CD4-positive, alpha-beta T cell (primary cell): Measurements from ENCODE around the gene EPC2. TPM values are rescaled to one million over a fixed set of nuclear protein-coding genes. Genes with fewer than 3 reads are reported as not detected.
A peak's percentile ranks its signal among the peaks of the same experiment; 100 is the strongest.

Experiments
- ATAC-seq: fragments of 200-7000 bp; cut with Tn5 transposase; one replicate; pipeline ENCODE4 v1.10.0; 2022; ENCODE audit warnings: mild to moderate bottlenecking; ENCODE audit not compliant: poor library complexity
- CTCF ChIA-PET: fragments of 350-600 bp; sonication (Branson Sonifier 250); formaldehyde crosslinking; loops from one replicate; lab custom pipeline; 2021; ENCODE audit warnings: antibody characterized with exemption, inconsistent platforms; lab: Charles Lee
- POLR2A ChIA-PET: fragments of 350-600 bp; sonication (Branson Sonifier 250); formaldehyde crosslinking; loops from one replicate; lab custom pipeline; 2021; ENCODE audit warnings: antibody characterized with exemption, inconsistent platforms; lab: Charles Lee
- DNase-seq, 14 experiments: peaks; one replicate each; pipeline ENCODE4 v3.0.0-alpha.2; 2013 to 2020; ENCODE audit warnings: mixed read lengths in 2 of 14
- H3K27ac ChIP-seq, 2 donors: one replicate each; pipeline versions ENCODE4 v1.5.1 to v1.7.0; 2013; ENCODE audit warnings: low read length in 2 of 2, low read depth in 1 of 2, mild to moderate bottlenecking in 1 of 2
- H3K27me3 ChIP-seq, 2 experiments: 1 replicate in 1 of 2; 2 replicates in 1 of 2; pipeline versions ENCODE4 v1.6.1 to v1.7.0; 2013; ENCODE audit warnings: low read length in 2 of 2, control low read depth in 1 of 2, mild to moderate bottlenecking in 1 of 2, moderate library complexity in 1 of 2; ENCODE audit not compliant: insufficient read depth in 2 of 2, control insufficient read depth in 1 of 2
- H3K36me3 ChIP-seq: one replicate; pipeline ENCODE4 v1.6.1; 2013; ENCODE audit warnings: low read length, control low read depth; ENCODE audit not compliant: insufficient read depth
- H3K4me1 ChIP-seq: one replicate; pipeline ENCODE4 v1.6.1; 2013; ENCODE audit warnings: low read length, control low read depth; ENCODE audit not compliant: insufficient read depth
- H3K4me3 ChIP-seq: one replicate; pipeline ENCODE4 v1.5.1; 2013; ENCODE audit warnings: mild to moderate bottlenecking, low read length, moderate library complexity
- H3K9me3 ChIP-seq, 2 experiments: 1 replicate in 1 of 2; 2 replicates in 1 of 2; pipeline versions ENCODE4 v1.6.1 to v1.7.0; 2013; ENCODE audit warnings: low read length in 2 of 2, mild to moderate bottlenecking in 2 of 2, control low read depth in 1 of 2, moderate library complexity in 1 of 2; ENCODE audit not compliant: control insufficient read depth in 1 of 2, insufficient read depth in 1 of 2
- H3K27ac Mint-ChIP-seq: one replicate; pipeline ENCODE4 v1.8.0; 2020; ENCODE audit warnings: mixed read lengths
- H3K27me3 Mint-ChIP-seq: one replicate; pipeline ENCODE4 v1.8.0; 2021; ENCODE audit warnings: mixed read lengths
- H3K36me3 Mint-ChIP-seq: one replicate; pipeline ENCODE4 v1.8.0; 2021; ENCODE audit warnings: low read depth, mixed read lengths
- H3K4me1 Mint-ChIP-seq: one replicate; pipeline ENCODE4 v1.8.0; 2021; ENCODE audit warnings: low read depth, mixed read lengths
- H3K4me3 Mint-ChIP-seq: one replicate; pipeline ENCODE4 v1.8.0; 2020; ENCODE audit warnings: mild to moderate bottlenecking, mixed read lengths
- H3K9me3 Mint-ChIP-seq: one replicate; pipeline ENCODE4 v1.8.0; 2020; ENCODE audit warnings: mixed read lengths
- intact Hi-C, 2 experiments: fragments of 100-400 bp; cut with DNase I in 1 of 2; cut with micrococcal nuclease in 1 of 2; formaldehyde crosslinking; loops; one replicate each; pipeline versions ENCODE4 v1.15.1 to v1.9.0; 2023 to 2025; cut with DNase I, micrococcal nuclease
- total RNA-seq, 174 experiments: library from RNA in 2 of 174; stranded (reverse) in 2 of 174; gene quantifications; one replicate each; pipeline ENCODE4 v1.2.3 and lab custom pipeline; 2021 to 2026
- TF ChIP-seq, protein P1 (sequence below): fragments of 200-600 bp; IDR thresholded peaks from one replicate; pipeline ENCODE4 v1.8.0; 2022; ENCODE audit warnings: antibody characterized with exemption, mild to moderate bottlenecking

The EPC2 gene
- total RNA-seq, 2 experiments from 2014 or later, result 79.6 to 85.5 TPM

DNA sequence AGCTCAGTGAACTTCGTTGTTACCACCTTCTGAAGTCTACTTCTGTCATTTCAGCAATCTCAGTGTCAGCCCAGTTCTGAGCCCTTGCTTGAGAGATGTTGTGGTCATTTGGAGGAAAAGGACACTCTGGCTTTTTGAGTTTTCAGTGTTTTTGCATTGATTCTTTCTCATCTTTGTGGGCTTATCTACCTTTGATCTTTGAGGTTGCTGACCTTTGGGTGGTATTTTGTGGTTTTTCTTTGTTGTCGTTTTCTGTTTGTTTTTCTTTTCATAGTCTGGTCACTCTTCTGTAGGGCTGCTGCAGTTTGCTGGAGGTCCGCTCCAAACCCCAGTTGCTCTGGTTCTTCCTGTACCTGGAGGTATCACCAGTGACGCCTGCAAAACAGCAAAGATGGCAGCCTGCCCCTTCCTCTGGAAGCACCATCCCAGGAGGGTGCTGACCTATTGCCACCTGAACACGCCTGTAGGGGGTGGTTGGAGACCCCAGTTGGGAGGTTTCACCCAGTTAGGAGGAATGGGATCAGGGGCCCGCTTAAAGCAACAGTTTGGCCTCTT is 74.7 kb downstream of the EPC2 start:
- CTCF ChIA-PET, result no interaction called here
- Histone ChIP-seq H3K27me3 (no peaks in the 10 kb centered on the region), H3K36me3 (peaks cover 16% of the 10 kb centered on the region), H3K4me1 (peaks cover 22% of the 10 kb centered on the region), H3K27ac (no peak overlapping the region), H3K9me3 (peaks cover 0 to 13% of the 10 kb centered on the region in 2 experiments), H3K4me3 (no peak overlapping the region)
- H3K27me3 Mint-ChIP-seq, result no peaks in the 10 kb centered on the region
- H3K4me3 Mint-ChIP-seq, result no peak overlapping the region
- peaks cover 71% of the 10 kb centered on the region for H3K36me3 Mint-ChIP-seq
- intact Hi-C loops, result no loop called here
- ATAC-seq, result no peak
- POLR2A ChIA-PET, result no interaction called here
- H3K4me1 Mint-ChIP-seq, result peaks cover 92% of the 10 kb centered on the region
- peaks cover 4% of the 10 kb centered on the region for H3K9me3 Mint-ChIP-seq
- TF ChIP-seq, protein P1, sequence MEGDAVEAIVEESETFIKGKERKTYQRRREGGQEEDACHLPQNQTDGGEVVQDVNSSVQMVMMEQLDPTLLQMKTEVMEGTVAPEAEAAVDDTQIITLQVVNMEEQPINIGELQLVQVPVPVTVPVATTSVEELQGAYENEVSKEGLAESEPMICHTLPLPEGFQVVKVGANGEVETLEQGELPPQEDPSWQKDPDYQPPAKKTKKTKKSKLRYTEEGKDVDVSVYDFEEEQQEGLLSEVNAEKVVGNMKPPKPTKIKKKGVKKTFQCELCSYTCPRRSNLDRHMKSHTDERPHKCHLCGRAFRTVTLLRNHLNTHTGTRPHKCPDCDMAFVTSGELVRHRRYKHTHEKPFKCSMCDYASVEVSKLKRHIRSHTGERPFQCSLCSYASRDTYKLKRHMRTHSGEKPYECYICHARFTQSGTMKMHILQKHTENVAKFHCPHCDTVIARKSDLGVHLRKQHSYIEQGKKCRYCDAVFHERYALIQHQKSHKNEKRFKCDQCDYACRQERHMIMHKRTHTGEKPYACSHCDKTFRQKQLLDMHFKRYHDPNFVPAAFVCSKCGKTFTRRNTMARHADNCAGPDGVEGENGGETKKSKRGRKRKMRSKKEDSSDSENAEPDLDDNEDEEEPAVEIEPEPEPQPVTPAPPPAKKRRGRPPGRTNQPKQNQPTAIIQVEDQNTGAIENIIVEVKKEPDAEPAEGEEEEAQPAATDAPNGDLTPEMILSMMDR, result no peak
- DNase-seq, result no peak
- peak overlapping the region; percentile 59 for H3K27ac Mint-ChIP-seq

DNA sequence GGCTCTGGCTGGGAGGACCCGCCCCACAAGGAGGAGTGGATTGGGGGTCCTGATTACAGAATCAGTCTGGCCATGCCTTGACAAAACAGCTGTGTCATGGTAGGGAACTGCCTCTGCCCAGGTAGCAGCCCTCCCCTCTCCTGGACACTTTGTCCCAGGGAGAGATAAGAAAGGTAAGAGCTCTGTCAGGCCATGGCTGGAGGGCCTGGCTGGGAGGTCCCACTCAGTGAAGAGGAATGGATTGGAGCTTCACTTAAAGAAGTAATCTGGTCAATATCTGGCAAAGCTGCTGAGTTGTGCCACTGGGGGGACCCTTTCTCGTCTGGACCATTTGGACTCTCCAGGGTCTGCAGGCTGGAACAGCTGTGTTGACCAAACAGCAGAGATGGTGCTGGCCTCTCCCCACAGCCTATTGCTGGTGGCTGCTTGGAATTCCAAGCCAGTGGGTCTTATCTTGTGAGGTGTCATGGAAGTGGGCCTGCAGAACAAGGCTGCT is 75.4 kb downstream of the EPC2 start:
- ATAC-seq (no peak), DNase-seq (no peak)
- Histone ChIP-seq H3K9me3 (peaks cover 0 to 11% of the 10 kb centered on the region in 2 experiments), H3K36me3 (peaks cover 16% of the 10 kb centered on the region), H3K27ac (no peak overlapping the region), H3K4me3 (no peak overlapping the region), H3K4me1 (peaks cover 21% of the 10 kb centered on the region), H3K27me3 (no peaks in the 10 kb centered on the region)
- H3K27ac Mint-ChIP-seq, result no peak overlapping the region
- peaks cover 4% of the 10 kb centered on the region for H3K9me3 Mint-ChIP-seq
- H3K36me3 Mint-ChIP-seq, result peaks cover 70% of the 10 kb centered on the region
- CTCF ChIA-PET, result no interaction called here
- H3K4me3 Mint-ChIP-seq, result peak overlapping the region; percentile 50
- no peaks in the 10 kb centered on the region for H3K27me3 Mint-ChIP-seq
- TF ChIP-seq, protein P1, result no peak
- intact Hi-C loops, result no loop called here
- H3K4me1 Mint-ChIP-seq, result peaks cover 93% of the 10 kb centered on the region
- POLR2A ChIA-PET, result interaction anchor here (2.2 kb wide), 1 partner anchor 74 kb away, joined by 4 read pairs; no protein-coding TSS in a partner anchor

- H3K4me3 Mint-ChIP-seq, result peak overlapping the region; percentile 50
- POLR2A ChIA-PET, result interaction anchor here (2.2 kb wide), 1 partner anchor 74 kb away, joined by 4 read pairs; no protein-coding TSS in a partner anchor
- H3K27ac Mint-ChIP-seq, result peak overlapping the region; percentile 66
- H3K27me3 ChIP-seq, result no peaks in the 10 kb centered on the region
- peaks cover 20% of the 10 kb centered on the region for H3K4me1 ChIP-seq
- peaks cover 93% of the 10 kb centered on the region for H3K4me1 Mint-ChIP-seq
- peaks cover 0 to 8% of the 10 kb centered on the region in 2 experiments for H3K9me3 ChIP-seq
- H3K9me3 Mint-ChIP-seq, result peaks cover 4% of the 10 kb centered on the region
- H3K36me3 Mint-ChIP-seq, result peaks cover 65% of the 10 kb centered on the region
- DNase-seq (peak in 2 of 14 experiments; percentile 17 to 42), ATAC-seq (no peak)
- CTCF ChIA-PET, result no interaction called here
- H3K27ac ChIP-seq, result no peak overlapping the region
- H3K36me3 ChIP-seq, result peaks cover 16% of the 10 kb centered on the region
- TF ChIP-seq, protein P1, result no peak
- no peak overlapping the region for H3K4me3 ChIP-seq
- no peaks in the 10 kb centered on the region for H3K27me3 Mint-ChIP-seq
- intact Hi-C loops, result no loop called here
Measured at GRCh38 chr2:148720501-148721001, 76.0 kb downstream of the EPC2 start.
